ENCODE measurements around the gene NEDD4L. TPM values are rescaled to one million over a fixed set of nuclear protein-coding genes. Genes with fewer than 3 reads are reported as not detected.

NEDD4L gene
- total RNA-seq, 1 experiment from 2014 or later = 31.7 TPM

DNA sequence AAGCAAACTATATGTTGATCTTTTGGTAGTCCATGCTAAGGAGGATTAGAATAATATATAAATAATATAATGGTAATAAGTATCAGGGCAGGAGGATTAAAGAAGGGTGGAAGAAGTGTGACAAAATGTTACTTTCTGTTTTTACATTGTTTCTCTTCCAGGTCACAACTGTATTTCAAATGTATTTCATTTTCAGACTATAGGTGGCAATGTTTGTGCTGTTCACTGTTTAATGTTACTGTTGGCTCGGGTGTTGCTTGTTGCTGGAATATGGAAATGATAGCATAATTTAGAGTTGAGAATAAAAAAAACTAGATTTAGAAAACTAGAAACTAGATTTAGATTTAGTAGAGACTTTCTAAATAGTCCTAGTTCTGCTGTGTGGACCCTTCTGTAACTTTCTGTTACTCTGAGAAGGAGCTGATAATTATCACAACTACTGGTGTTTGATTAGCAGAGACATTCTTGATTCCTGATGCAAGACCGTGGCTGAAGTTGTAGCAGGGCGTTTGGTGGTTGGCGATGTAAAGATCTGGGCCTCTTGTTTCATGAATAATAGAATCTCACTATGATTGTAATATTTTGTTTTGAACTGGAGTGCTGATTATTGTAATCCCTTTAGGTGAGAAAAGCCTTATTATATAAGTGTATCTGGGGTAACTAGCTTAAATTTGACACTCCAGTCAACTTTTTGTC lies 7.9 kb downstream of the NEDD4L start:
- Histone ChIP-seq H3K9me3 (replicated peaks) (0 out of 2 replicates have a peak, but pooled peaks cover 3% of the 10 kb centered on the region), H3K27ac (peak overlapping the region; percentile 28), H3K27me3 (replicated peaks) (no peaks in the 10 kb centered on the region), H3K4me1 (replicated peaks) (peaks cover 45% of the 10 kb centered on the region), H3K36me3 (no peaks in the 10 kb centered on the region), H3K4me3 (no peak overlapping the region)
- DNase-seq (ENCODE audit: low read depth in 1 of 2, low spot score in 2 of 2) = peak in 1 of 2 experiments; percentile 45

DNA sequence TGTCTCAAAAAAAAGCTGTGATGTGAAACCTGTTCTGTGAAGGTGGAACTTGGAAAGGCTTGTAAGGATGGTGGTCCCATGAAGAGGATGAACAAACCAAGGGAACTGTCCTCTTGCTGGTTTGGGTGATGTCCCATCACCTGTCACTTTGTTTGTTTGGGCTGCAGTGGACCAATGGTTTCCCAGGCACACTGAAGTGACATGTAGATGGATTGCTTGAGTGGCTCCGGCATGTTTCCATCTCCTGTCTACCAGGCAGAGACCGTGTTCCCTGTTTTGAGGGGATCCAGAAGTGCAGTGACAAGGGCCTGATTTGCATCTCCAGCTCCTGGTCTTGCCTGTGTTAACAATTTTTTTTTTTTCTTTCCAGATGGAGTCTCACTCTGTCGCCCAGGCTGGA lies 8.9 kb downstream of the NEDD4L start:
- H3K27ac ChIP-seq = no peak overlapping the region
- no peaks in the 10 kb centered on the region for H3K36me3 ChIP-seq
- H3K4me1 ChIP-seq (replicated peaks) = peaks cover 35% of the 10 kb centered on the region
- 0 out of 2 replicates have a peak, but pooled peaks cover 3% of the 10 kb centered on the region for H3K9me3 ChIP-seq (replicated peaks)
- no peaks in the 10 kb centered on the region for H3K27me3 ChIP-seq (replicated peaks)
- no peak for DNase-seq (ENCODE audit: low read depth in 1 of 2, low spot score in 2 of 2)
- no peak overlapping the region for H3K4me3 ChIP-seq

- Histone ChIP-seq H3K4me1 (replicated peaks) (peaks cover 31% of the 10 kb centered on the region), H3K9me3 (replicated peaks) (0 out of 2 replicates have a peak, but pooled peaks cover 3% of the 10 kb centered on the region), H3K27me3 (replicated peaks) (no peaks in the 10 kb centered on the region), H3K4me3 (no peak overlapping the region), H3K36me3 (no peaks in the 10 kb centered on the region), H3K27ac (peak overlapping the region; percentile 67)
- peak; percentile 45 to 53 for DNase-seq (ENCODE audit: low read depth in 1 of 2, low spot score in 2 of 2)
These were observed 10.2 kb downstream of the NEDD4L start for GRCh38 chr18:58054041-58054781.

- no peaks in the 10 kb centered on the region for H3K36me3 ChIP-seq
- no peak for DNase-seq (ENCODE audit: low read depth in 1 of 2, low spot score in 2 of 2)
- H3K4me1 ChIP-seq (replicated peaks) = peaks cover 31% of the 10 kb centered on the region
- H3K27ac ChIP-seq = no peak overlapping the region
- 0 out of 2 replicates have a peak, but pooled peaks cover 3% of the 10 kb centered on the region for H3K9me3 ChIP-seq (replicated peaks)
- H3K27me3 ChIP-seq (replicated peaks) = no peaks in the 10 kb centered on the region
- no peak overlapping the region for H3K4me3 ChIP-seq
These were observed 12.0 kb downstream of the NEDD4L start for GRCh38 chr18:58055890-58056558.

DNA sequence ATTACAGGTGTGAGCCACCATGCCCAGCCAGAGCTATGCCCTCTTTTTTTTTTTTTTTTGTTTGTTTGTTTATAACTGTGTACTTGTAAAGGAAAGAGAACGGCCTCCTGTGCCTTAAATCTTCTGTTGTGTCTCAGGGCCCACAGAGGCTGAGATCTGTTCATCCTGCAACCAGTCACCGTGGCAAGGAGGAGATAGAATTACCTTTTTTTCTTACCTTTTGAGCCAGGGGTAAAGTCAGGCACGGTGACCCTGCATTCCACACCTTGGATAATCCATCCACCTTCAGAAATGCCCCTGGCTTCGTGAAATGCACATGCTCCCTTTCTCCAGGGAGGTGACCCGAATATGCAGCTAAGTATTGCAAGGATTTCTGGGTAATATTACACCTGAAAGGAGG lies 12.8 kb downstream of the NEDD4L start:
- Histone ChIP-seq H3K27me3 (replicated peaks) (no peaks in the 10 kb centered on the region), H3K9me3 (replicated peaks) (0 out of 2 replicates have a peak, but pooled peaks cover 3% of the 10 kb centered on the region)
- DNase-seq (ENCODE audit: low read depth in 1 of 2, low spot score in 2 of 2) = no peak

GRCh38 chr18:58057291-58057965 lies 13.4 kb downstream of the NEDD4L start:
- Histone ChIP-seq H3K9me3 (replicated peaks) (0 out of 2 replicates have a peak, but pooled peaks cover 3% of the 10 kb centered on the region), H3K27me3 (replicated peaks) (no peaks in the 10 kb centered on the region), H3K4me3 (no peak overlapping the region), H3K27ac (no peak overlapping the region), H3K4me1 (replicated peaks) (peaks cover 26% of the 10 kb centered on the region), H3K36me3 (no peaks in the 10 kb centered on the region)
- no peak for DNase-seq (ENCODE audit: low read depth in 1 of 2, low spot score in 2 of 2)

More for the DNA sequence above, 12.8 kb downstream of the NEDD4L start:
- Histone ChIP-seq H3K27ac (no peak overlapping the region), H3K4me3 (no peak overlapping the region), H3K36me3 (no peaks in the 10 kb centered on the region), H3K4me1 (replicated peaks) (peaks cover 31% of the 10 kb centered on the region)

- Histone ChIP-seq H3K4me1 (replicated peaks) (peaks cover 23% of the 10 kb centered on the region), H3K4me3 (no peak overlapping the region), H3K9me3 (replicated peaks) (0 out of 2 replicates have a peak, but pooled peaks cover 3% of the 10 kb centered on the region), H3K36me3 (no peaks in the 10 kb centered on the region), H3K27me3 (replicated peaks) (no peaks in the 10 kb centered on the region), H3K27ac (no peak overlapping the region)
- DNase-seq (ENCODE audit: low read depth in 1 of 2, low spot score in 2 of 2) = peak in 1 of 2 experiments; percentile 24
These were observed 14.7 kb downstream of the NEDD4L start for GRCh38 chr18:58058720-58059119.

GRCh38 chr18:58060254-58060653 lies 16.2 kb downstream of the NEDD4L start:
- no peaks in the 10 kb centered on the region for H3K27me3 ChIP-seq (replicated peaks)
- no peaks in the 10 kb centered on the region for H3K9me3 ChIP-seq (replicated peaks)
- H3K4me3 ChIP-seq = no peak overlapping the region
- DNase-seq (ENCODE audit: low read depth in 1 of 2, low spot score in 2 of 2) = no peak
- no peak overlapping the region for H3K27ac ChIP-seq
- peaks cover 16% of the 10 kb centered on the region for H3K4me1 ChIP-seq (replicated peaks)
- H3K36me3 ChIP-seq = peaks cover 3% of the 10 kb centered on the region; the same call in 1 of the 2 replicates

DNA sequence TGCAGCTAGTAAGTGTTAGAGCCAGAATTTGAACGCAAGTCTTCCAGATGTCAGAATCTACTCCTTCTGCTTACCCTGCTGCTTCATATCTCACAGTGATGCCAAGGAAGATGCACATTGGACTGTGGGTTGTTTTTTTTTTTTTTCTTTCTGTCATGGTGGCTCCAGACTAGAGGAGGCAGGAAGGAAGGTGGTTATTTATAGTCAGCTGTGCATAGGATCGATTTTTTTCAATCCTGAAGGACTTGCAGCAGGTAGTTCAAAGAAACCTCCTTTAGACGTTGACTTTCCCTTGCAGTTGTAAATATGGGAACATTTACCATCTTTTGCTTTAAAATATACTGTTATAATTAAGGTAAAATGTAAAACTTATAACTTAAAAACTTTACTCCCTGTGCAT lies 17.3 kb downstream of the NEDD4L start:
- H3K4me1 ChIP-seq (replicated peaks) = peaks cover 16% of the 10 kb centered on the region

GRCh38 chr18:58064406-58064998 lies 20.5 kb downstream of the NEDD4L start:
- no peak for DNase-seq (ENCODE audit: low read depth in 1 of 2, low spot score in 2 of 2)
- peaks cover 3% of the 10 kb centered on the region; the same call in 1 of the 2 replicates for H3K36me3 ChIP-seq

More for the DNA sequence above, 17.3 kb downstream of the NEDD4L start:
- Histone ChIP-seq H3K36me3 (peaks cover 3% of the 10 kb centered on the region; the same call in 1 of the 2 replicates), H3K9me3 (replicated peaks) (no peaks in the 10 kb centered on the region), H3K27ac (no peak overlapping the region), H3K27me3 (replicated peaks) (no peaks in the 10 kb centered on the region), H3K4me3 (no peak overlapping the region)
- no peak for DNase-seq (ENCODE audit: low read depth in 1 of 2, low spot score in 2 of 2)

DNA sequence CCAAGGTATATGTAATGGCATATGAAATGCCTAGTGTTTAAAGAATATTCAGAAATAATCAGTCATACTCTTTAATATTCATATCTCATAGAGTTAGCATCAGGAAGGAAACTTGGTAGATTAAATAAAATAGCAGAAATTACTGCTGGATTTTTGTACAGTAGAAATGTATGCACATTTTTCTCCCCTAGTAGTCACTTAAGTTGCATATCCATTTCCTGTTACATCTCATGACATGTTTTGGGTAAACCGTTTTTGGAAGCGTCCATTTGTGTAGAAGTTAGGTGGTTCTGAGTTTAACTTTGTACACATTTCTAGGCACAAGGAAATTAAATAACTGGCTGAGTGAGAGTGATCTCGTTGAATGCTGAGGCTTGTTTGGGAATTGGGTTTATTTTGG lies 21.9 kb downstream of the NEDD4L start:
- no peak for DNase-seq (ENCODE audit: low read depth in 1 of 2, low spot score in 2 of 2)
- no peak overlapping the region for H3K4me3 ChIP-seq
- peaks cover 3% of the 10 kb centered on the region; the same call in 1 of the 2 replicates for H3K36me3 ChIP-seq
- H3K27ac ChIP-seq = no peak overlapping the region
- H3K9me3 ChIP-seq (replicated peaks) = no peaks in the 10 kb centered on the region
- peaks cover 7% of the 10 kb centered on the region for H3K4me1 ChIP-seq (replicated peaks)
- no peaks in the 10 kb centered on the region for H3K27me3 ChIP-seq (replicated peaks)

More at GRCh38 chr18:58064406-58064998, 20.5 kb downstream of the NEDD4L start:
- H3K9me3 ChIP-seq (replicated peaks) = no peaks in the 10 kb centered on the region
- no peak overlapping the region for H3K4me3 ChIP-seq
- H3K27me3 ChIP-seq (replicated peaks) = no peaks in the 10 kb centered on the region
- H3K27ac ChIP-seq = no peak overlapping the region
- peaks cover 7% of the 10 kb centered on the region for H3K4me1 ChIP-seq (replicated peaks)

- H3K9me3 ChIP-seq (replicated peaks) = no peaks in the 10 kb centered on the region
These were observed 23.6 kb downstream of the NEDD4L start for GRCh38 chr18:58067601-58068000.

GRCh38 chr18:58069099-58069498 lies 25.1 kb downstream of the NEDD4L start:
- Histone ChIP-seq H3K4me1 (replicated peaks) (peaks cover 7% of the 10 kb centered on the region), H3K27me3 (replicated peaks) (no peaks in the 10 kb centered on the region), H3K27ac (no peak overlapping the region), H3K9me3 (replicated peaks) (no peaks in the 10 kb centered on the region), H3K4me3 (no peak overlapping the region), H3K36me3 (peaks cover 3% of the 10 kb centered on the region; the same call in 1 of the 2 replicates)
- no peak for DNase-seq (ENCODE audit: low read depth in 1 of 2, low spot score in 2 of 2)

More at GRCh38 chr18:58067601-58068000, 23.6 kb downstream of the NEDD4L start:
- no peak overlapping the region for H3K27ac ChIP-seq
- peaks cover 7% of the 10 kb centered on the region for H3K4me1 ChIP-seq (replicated peaks)
- H3K36me3 ChIP-seq = peaks cover 3% of the 10 kb centered on the region; the same call in 1 of the 2 replicates
- H3K4me3 ChIP-seq = no peak overlapping the region
- H3K27me3 ChIP-seq (replicated peaks) = no peaks in the 10 kb centered on the region
- DNase-seq (ENCODE audit: low read depth in 1 of 2, low spot score in 2 of 2) = no peak

Measured in SJSA1 (cell line).